SK-N-SH (cell line): Measurements from ENCODE around the gene TOR2A. TPM values are rescaled to one million over a fixed set of nuclear protein-coding genes. Genes with fewer than 3 reads are reported as not detected.

ENCODE experiments used
- CTCF ChIA-PET: fragments of 300-600, 350-600 bp; formaldehyde crosslinking; extraction: SDS; loops from one replicate; lab custom pipeline; 2021; lab: Yijun Ruan, JAX
- POLR2A ChIA-PET: fragments of 350-600 bp; sonication (Branson Sonifier 250); formaldehyde crosslinking; extraction: SDS; loops from one replicate; lab custom pipeline; 2020; ENCODE audit warnings: antibody characterized with exemption, inconsistent platforms; lab: Yijun Ruan, JAX
- DNase-seq: peaks from one replicate; pipeline ENCODE4 v3.0.0; 2012
- H2AFZ ChIP-seq: fragments of 200-600 bp; sonication (generic); 2 replicates; pipeline ENCODE4 v1.8.1; 2016; ENCODE audit warnings: antibody characterized with exemption, mild to moderate bottlenecking, low read depth
- H3F3A ChIP-seq: fragments of 200-600 bp; sonication (generic); replicated peaks from 2 replicates; pipeline ENCODE3; 2016; ENCODE audit warnings: antibody characterized with exemption, mild to moderate bottlenecking; ENCODE audit not compliant: insufficient read depth
- H3K27ac ChIP-seq, 2 experiments: fragments of 200-500 bp in 1 of 2; fragments of 200-600 bp in 1 of 2; sonication (Bioruptor generic) in 1 of 2; sonication (generic), shearing (Covaris generic) in 1 of 2; 2 replicates each; pipeline versions ENCODE4 v1.5.1 to v1.6.1; 2014 to 2016; ENCODE audit warnings: low read depth in 2 of 2, inconsistent platforms in 1 of 2, low read length in 1 of 2, mild to moderate bottlenecking in 1 of 2, mixed read lengths in 1 of 2
- H3K27me3 ChIP-seq: fragments of 200-600 bp; sonication (generic), shearing (Covaris generic); 2 replicates; pipeline ENCODE4 v1.6.1; 2016; ENCODE audit warnings: mixed run types; ENCODE audit not compliant: insufficient read depth
- H3K36me3 ChIP-seq, 2 experiments: fragments of 200-500 bp in 1 of 2; fragments of 200-600 bp in 1 of 2; sonication (Bioruptor generic) in 1 of 2; sonication (generic) in 1 of 2; replicated peaks in 1 of 2; 2 replicates each; pipeline versions ENCODE3 to v1.5.1; 2014 to 2016; ENCODE audit warnings: low read length in 1 of 2, mild to moderate bottlenecking in 1 of 2; ENCODE audit not compliant: insufficient read depth in 2 of 2, control insufficient read depth in 1 of 2
- H3K4me1 ChIP-seq, 2 experiments: fragments of 200-500 bp in 1 of 2; fragments of 200-600 bp in 1 of 2; sonication (Bioruptor generic) in 1 of 2; sonication (generic), shearing (Covaris generic) in 1 of 2; 2 replicates each; pipeline versions ENCODE4 v1.5.1 to v1.6.1; 2014 to 2016; ENCODE audit warnings: low read depth in 1 of 2, low read length in 1 of 2, mixed run types in 1 of 2; ENCODE audit not compliant: insufficient read depth in 2 of 2, control insufficient read depth in 1 of 2
- H3K4me2 ChIP-seq: fragments of 200-600 bp; sonication (generic), shearing (Covaris generic); 2 replicates; pipeline ENCODE4 v1.6.1; 2017; ENCODE audit warnings: mixed run types
- H3K4me3 ChIP-seq, 2 experiments: fragments of 200-500 bp in 1 of 2; fragments of 200-600 bp in 1 of 2; sonication (Bioruptor generic) in 1 of 2; sonication (generic), shearing (Covaris generic) in 1 of 2; 2 replicates each; pipeline versions ENCODE4 v1.5.1 to v1.8.1; 2014 to 2016; ENCODE audit warnings: low read depth in 2 of 2, inconsistent platforms in 1 of 2, low read length in 1 of 2, mild to moderate bottlenecking in 1 of 2, mixed read lengths in 1 of 2, moderate library complexity in 1 of 2
- H3K79me2 ChIP-seq: fragments of 200-600 bp; sonication (generic); 2 replicates; pipeline ENCODE4 v1.8.1; 2017; ENCODE audit warnings: mild to moderate bottlenecking; ENCODE audit not compliant: insufficient read depth
- H3K9ac ChIP-seq: fragments of 200-600 bp; sonication (generic); 2 replicates; pipeline ENCODE4 v1.6.1; 2017; ENCODE audit warnings: mixed run types
- H3K9me2 ChIP-seq: fragments of 200-600 bp; sonication (generic); 2 replicates; pipeline ENCODE4 v1.6.1; 2017; ENCODE audit warnings: mixed run types
- H3K9me3 ChIP-seq: fragments of 200-600 bp; sonication (generic); 2 replicates; pipeline ENCODE4 v1.6.1; 2017; ENCODE audit warnings: mixed run types, mild to moderate bottlenecking, moderate library complexity
- H4K20me1 ChIP-seq: fragments of 200-600 bp; sonication (generic); 2 replicates; pipeline ENCODE4 v1.6.1; 2017; ENCODE audit warnings: mild to moderate bottlenecking, mixed run types; ENCODE audit not compliant: insufficient read depth
- CTCF ChIP-seq: fragments of 200-600 bp; sonication (generic); IDR thresholded peaks from 2 replicates; pipeline ENCODE4 v1.6.1; 2017; ENCODE audit warnings: antibody characterized with exemption, mild to moderate bottlenecking, moderate library complexity
- EP300 ChIP-seq, 2 experiments: IDR thresholded peaks; 2 replicates each; pipeline versions ENCODE4 v1.4.0 to v1.6.1; 2012; ENCODE audit warnings: borderline replicate concordance in 1 of 2, low read depth in 1 of 2, low read length in 1 of 2
- EZH2phosphoT487 ChIP-seq: fragments of 200-600 bp; sonication (generic); IDR thresholded peaks from 2 replicates; pipeline ENCODE4 v1.6.1; 2017; ENCODE audit warnings: low read depth, mixed run types, mild to moderate bottlenecking, antibody characterized with exemption, moderate library complexity, borderline replicate concordance
- FOXJ3 ChIP-seq: sonication (generic); formaldehyde crosslinking; IDR thresholded peaks from 2 replicates; pipeline ENCODE4 v1.5.1; 2020; ENCODE audit warnings: mild to moderate bottlenecking, missing genetic modification reagents
- FOXM1 ChIP-seq: IDR thresholded peaks from 2 replicates; pipeline ENCODE4 v1.4.0; 2012; ENCODE audit warnings: low read depth, mild to moderate bottlenecking
- JUND ChIP-seq: IDR thresholded peaks from 2 replicates; pipeline ENCODE4 v1.4.0; 2012
- MAX ChIP-seq: IDR thresholded peaks from 2 replicates; pipeline ENCODE4 v1.4.0; 2012; ENCODE audit warnings: low read depth
- MEF2A ChIP-seq: IDR thresholded peaks from 2 replicates; pipeline ENCODE4 v1.4.0; 2012; ENCODE audit warnings: low read depth, borderline replicate concordance
- NFIC ChIP-seq: IDR thresholded peaks from 2 replicates; pipeline ENCODE4 v1.4.0; 2012; ENCODE audit warnings: borderline replicate concordance
- POLR2AphosphoS5 ChIP-seq: IDR thresholded peaks from 2 replicates; pipeline ENCODE4 v1.6.1; 2012; ENCODE audit warnings: low read depth, low read length
- RAD21 ChIP-seq: IDR thresholded peaks from 2 replicates; pipeline ENCODE4 v1.6.1; 2012; ENCODE audit warnings: mild to moderate bottlenecking, low read length
- RCOR1 ChIP-seq: fragments of 150-350 bp; IDR thresholded peaks from 2 replicates; pipeline ENCODE4 v1.6.1; 2017; ENCODE audit warnings: antibody characterized with exemption, low read length
- REST ChIP-seq: IDR thresholded peaks from 2 replicates; pipeline ENCODE4 v1.6.1; 2012; ENCODE audit warnings: mild to moderate bottlenecking, low read depth, low read length, moderate library complexity
- RFX5 ChIP-seq: IDR thresholded peaks from 2 replicates; pipeline ENCODE4 v1.6.1; 2012; ENCODE audit warnings: mild to moderate bottlenecking, improper control_type of control experiment, low read length
- RXRA ChIP-seq: IDR thresholded peaks from 2 replicates; pipeline ENCODE4 v1.4.0; 2012; ENCODE audit warnings: low read depth, mild to moderate bottlenecking, borderline replicate concordance
- TAF1 ChIP-seq: IDR thresholded peaks from 2 replicates; pipeline ENCODE4 v1.6.1; 2012; ENCODE audit warnings: low read depth, mild to moderate bottlenecking, low read length, moderate library complexity, borderline replicate concordance
- TCF12 ChIP-seq: IDR thresholded peaks from 2 replicates; pipeline ENCODE4 v1.4.0; 2012
- WGBS: methylation state at CpG from one replicate; pipeline ENCODE4 v1.1.6; 2017; ENCODE audit warnings: low lambda C conversion rate; 5-methylcytosine and 5-hydroxymethylcytosine counted together
- polyA plus RNA-seq, 3 experiments: library from polyadenylated mRNA; depleted of rRNA; stranded (reverse); fragments of >200 nt; gene quantifications; 2 replicates each; pipeline ENCODE4 v1.2.3, GENCODE V29; 2012
- TF ChIP-seq, protein P1 (sequence below): IDR thresholded peaks from 2 replicates; pipeline ENCODE4 v1.4.0; 2012; ENCODE audit warnings: low read depth, borderline replicate concordance

Gene TOR2A
- polyA plus RNA-seq, 1 of the 3 experiments (the other 2 are of a cell fraction) = 17.2 TPM

DNA sequence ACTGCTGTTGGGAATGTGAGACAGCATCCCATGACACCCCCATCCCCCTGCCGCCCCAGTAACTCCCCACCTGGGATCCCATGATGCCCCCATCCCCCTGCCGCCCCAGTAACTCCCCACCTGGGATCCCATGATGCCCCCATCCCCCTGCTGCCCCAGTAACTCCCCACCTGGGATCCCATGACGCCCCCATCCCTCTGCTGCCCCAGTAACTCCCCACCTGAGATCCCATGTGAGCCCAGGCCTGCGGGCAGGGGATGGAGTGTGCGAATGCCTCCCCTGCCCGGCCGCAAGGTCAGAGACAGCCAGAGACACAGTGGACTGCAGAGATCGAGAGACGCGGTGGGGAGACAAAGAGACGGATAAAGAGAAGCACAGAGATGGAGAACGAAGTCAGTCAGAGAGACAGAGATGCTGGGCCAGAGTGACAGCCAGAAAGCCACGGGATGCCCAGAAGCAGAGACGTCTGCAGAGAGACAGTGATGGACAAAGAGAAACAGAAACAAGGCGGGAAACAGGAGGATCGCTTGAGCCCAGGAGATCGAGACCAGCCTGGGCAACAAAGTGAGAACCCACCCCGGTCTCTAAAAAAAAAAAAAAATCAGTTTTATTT, 42.4 kb upstream of the TOR2A start (continued):
- no peak for TF ChIP-seq REST
- TF ChIP-seq NFIC = no peak
- TF ChIP-seq MEF2A = no peak
- no peak for TF ChIP-seq EZH2phosphoT487

DNA sequence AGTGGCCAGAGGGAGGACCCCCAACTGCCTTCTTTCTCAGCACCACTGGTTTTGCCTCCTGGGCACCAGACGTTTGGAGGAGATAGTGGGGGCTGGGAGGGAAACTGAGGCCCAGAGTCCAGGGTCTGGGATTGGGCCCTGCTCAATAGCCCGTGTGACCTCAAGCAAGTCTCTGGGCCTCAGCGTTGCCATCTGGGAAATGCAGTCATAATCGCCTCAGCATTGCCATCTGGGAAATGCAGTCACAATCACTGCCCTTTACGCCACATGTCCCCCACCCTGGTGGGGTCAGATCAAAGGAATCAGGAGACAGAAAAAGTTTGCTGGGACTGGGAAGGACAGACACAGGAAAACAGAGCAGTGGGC, 41.8 kb upstream of the TOR2A start:
- CTCF ChIA-PET = interaction anchor here (2.7 to 7.4 kb wide), 2 partner anchors 8 to 42 kb away, joined by 20 to 36 read pairs; partner anchors contain the start of gene TOR2A
- no peak for DNase-seq
- peaks cover 0 to 18% of the 10 kb centered on the region in 2 experiments; a peak in 1 of 4 replicates for H3K4me1 ChIP-seq
- H3K36me3 ChIP-seq = no peaks in the 10 kb centered on the region
- H3K79me2 ChIP-seq = no peaks in the 10 kb centered on the region
- 68% methylated on average over 3 of the region's 5 CpGs for WGBS
- POLR2A ChIA-PET = no interaction called here
- no peaks in the 10 kb centered on the region for H3K9me3 ChIP-seq
- H3K27ac ChIP-seq = no peak overlapping the region
- TF ChIP-seq MEF2A = no peak
- TF ChIP-seq FOXM1 = no peak
- no peak for TF ChIP-seq MAX
- no peak for TF ChIP-seq EZH2phosphoT487
- TF ChIP-seq JUND = no peak
- TF ChIP-seq RCOR1 = no peak
- TF ChIP-seq, protein P1, sequence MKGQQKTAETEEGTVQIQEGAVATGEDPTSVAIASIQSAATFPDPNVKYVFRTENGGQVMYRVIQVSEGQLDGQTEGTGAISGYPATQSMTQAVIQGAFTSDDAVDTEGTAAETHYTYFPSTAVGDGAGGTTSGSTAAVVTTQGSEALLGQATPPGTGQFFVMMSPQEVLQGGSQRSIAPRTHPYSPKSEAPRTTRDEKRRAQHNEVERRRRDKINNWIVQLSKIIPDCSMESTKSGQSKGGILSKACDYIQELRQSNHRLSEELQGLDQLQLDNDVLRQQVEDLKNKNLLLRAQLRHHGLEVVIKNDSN = no peak
- no peak for TF ChIP-seq NFIC
- TF ChIP-seq EP300 (IDR thresholded peaks at IDR 0.05; ENCODE audit: borderline replicate concordance in 1 of 2, low read depth in 1 of 2, low read length in 1 of 2) = no peak
- no peak for TF ChIP-seq TAF1
- TF ChIP-seq TCF12 = no peak
- no peak for TF ChIP-seq RXRA
- TF ChIP-seq CTCF = no peak
- TF ChIP-seq POLR2AphosphoS5 = no peak
- no peak for TF ChIP-seq FOXJ3 (CRISPR knock-in tag)
- TF ChIP-seq RAD21 = no peak
- TF ChIP-seq RFX5 = no peak
- H3K27me3 ChIP-seq = no peaks in the 10 kb centered on the region
- H3F3A ChIP-seq = no peaks in the 10 kb centered on the region
- no peak overlapping the region for H3K4me2 ChIP-seq
- H3K9ac ChIP-seq = no peak overlapping the region
- H2AFZ ChIP-seq = no peak overlapping the region
- H4K20me1 ChIP-seq = no peaks in the 10 kb centered on the region
- H3K9me2 ChIP-seq = no peaks in the 10 kb centered on the region
- H3K4me3 ChIP-seq = no peak overlapping the region
